ENCODE measurements around the gene IL17A. TPM values are rescaled to one million over a fixed set of nuclear protein-coding genes. Genes with fewer than 3 reads are reported as not detected.

The IL17A gene
- total and polyA plus RNA-seq, 12 donors = not detected

GRCh38 chr6:52176550-52176949 lies 9.6 kb upstream of the IL17A start:
- H3K9me3 ChIP-seq = no peaks in the 10 kb centered on the region
- DNase-seq (no peak), ATAC-seq (no peak)
- H3K4me1 ChIP-seq = no peaks in the 10 kb centered on the region
- H3K27ac ChIP-seq = no peak overlapping the region
- H3K27me3 ChIP-seq = peaks cover 0 to 3% (median 0%) of the 10 kb centered on the region in 7 donors
- no peaks in the 10 kb centered on the region for H3K36me3 ChIP-seq
- intact Hi-C loops (cut with DNase I) = no loop called here
- H3K4me3 ChIP-seq = no peak overlapping the region
- TF ChIP-seq CTCF (IDR thresholded peaks at IDR 0.05) = no peak
- 60 to 63% methylated on average over 1 of the region's 1 CpG for WGBS, 2 donors

- no peaks in the 10 kb centered on the region for H3K9me3 ChIP-seq
- intact Hi-C loops (cut with DNase I) = no loop called here
- H3K27ac ChIP-seq = no peak overlapping the region
- H3K27me3 ChIP-seq = peaks cover 0 to 11% (median 0%) of the 10 kb centered on the region in 7 donors
- ATAC-seq (no peak), DNase-seq (no peak)
- no peaks in the 10 kb centered on the region for H3K4me1 ChIP-seq
- H3K4me3 ChIP-seq = no peak overlapping the region
- no peak for TF ChIP-seq CTCF (IDR thresholded peaks at IDR 0.05)
- H3K36me3 ChIP-seq = no peaks in the 10 kb centered on the region
These were observed 8.2 kb upstream of the IL17A start for GRCh38 chr6:52177961-52178360.

- no peaks in the 10 kb centered on the region for H3K9me3 ChIP-seq
- DNase-seq (no peak), ATAC-seq (no peak)
- TF ChIP-seq CTCF (IDR thresholded peaks at IDR 0.05) = no peak
- no peak overlapping the region for H3K4me3 ChIP-seq
- no peaks in the 10 kb centered on the region for H3K4me1 ChIP-seq
- intact Hi-C loops (cut with DNase I) = no loop called here
- peaks cover 0 to 15% (median 0%) of the 10 kb centered on the region in 7 donors for H3K27me3 ChIP-seq
- WGBS, 2 donors = 60 to 63% methylated on average over 5 of the region's 5 CpGs
- no peak overlapping the region for H3K27ac ChIP-seq
- no peaks in the 10 kb centered on the region for H3K36me3 ChIP-seq
These were observed 5.2 kb upstream of the IL17A start for GRCh38 chr6:52180787-52181558.

GRCh38 chr6:52183131-52183713 lies 3.0 kb upstream of the IL17A start:
- Histone ChIP-seq H3K4me1 (no peaks in the 10 kb centered on the region), H3K9me3 (no peaks in the 10 kb centered on the region), H3K4me3 (no peak overlapping the region), H3K27me3 (peaks cover 0 to 15% (median 0%) of the 10 kb centered on the region in 7 donors), H3K27ac (no peak overlapping the region), H3K36me3 (no peaks in the 10 kb centered on the region)
- intact Hi-C loops (cut with DNase I) = no loop called here
- no peak for TF ChIP-seq CTCF (IDR thresholded peaks at IDR 0.05)
- no peak for ATAC-seq
- DNase-seq = no peak
- WGBS, 2 donors = 15 to 17% methylated on average over 3 of the region's 3 CpGs
